HepG2 (cell line): ENCODE data around the gene ZBTB47. TPM values are rescaled to one million over a fixed set of nuclear protein-coding genes. Genes with fewer than 3 reads are reported as not detected.

Experiments
- ATAC-seq: fragments of 200-7000 bp; cut with Tn5 transposase; 3 replicates; pipeline ENCODE4 v1.9.1; 2020; ENCODE audit warnings: mild to moderate bottlenecking, moderate library complexity
- BruUV-seq: library from RNA; stranded (reverse); fragments of 400-500 nt; replicated peaks from 2 replicates; lab custom pipeline; 2021; lab: Mats Ljungman, UMichigan
- CTCF ChIA-PET: fragments of 300-600 bp; formaldehyde crosslinking; extraction: SDS; loops from one replicate; lab custom pipeline; 2021; ENCODE audit warnings: low total read pairs, inconsistent platforms, low intra/inter-chr PET ratio; lab: Yijun Ruan, JAX
- POLR2A ChIA-PET: fragments of 350-600 bp; sonication (Branson Sonifier 250); formaldehyde crosslinking; loops from one replicate; lab custom pipeline; 2020; ENCODE audit warnings: antibody characterized with exemption, inconsistent platforms; lab: Yijun Ruan, JAX
- DNase-seq: peaks from one replicate; pipeline ENCODE4 v3.0.0-alpha.2; 2015; ENCODE audit warnings: low spot score
- FAIRE-seq: peaks from 3 replicates; lab custom pipeline; 2011; peaks lifted over from hg19 to GRCh38; lab: Jason Lieb, UNC
- H2AFZ ChIP-seq: one replicate; pipeline ENCODE4 v1.6.1; 2011; ENCODE audit warnings: low read length, inconsistent platforms
- H3K27ac ChIP-seq: fragments of 300-600 bp; 3 replicates; pipeline ENCODE4 v1.8.0; 2011; ENCODE audit warnings: mixed run types, mild to moderate bottlenecking, mixed read lengths, low read length, inconsistent platforms; ENCODE audit not compliant: insufficient read depth; ENCODE audit errors: extremely low read length
- H3K27me3 ChIP-seq, 2 experiments: fragments of 200-600 bp in 1 of 2; 2 replicates in 1 of 2; 3 replicates in 1 of 2; pipeline versions ENCODE4 v1.6.0 to v1.8.0; 2011; ENCODE audit warnings: low read length in 2 of 2, mild to moderate bottlenecking in 2 of 2, moderate library complexity in 2 of 2, inconsistent platforms in 1 of 2; ENCODE audit not compliant: insufficient read depth in 2 of 2, control insufficient read depth in 1 of 2
- H3K36me3 ChIP-seq, 2 experiments: fragments of 200-600 bp in 1 of 2; replicated peaks in 1 of 2; 2 replicates in 1 of 2; 3 replicates in 1 of 2; pipeline versions ENCODE4 v1.5.1 to v1.8.0; 2011; ENCODE audit warnings: low read length in 2 of 2, inconsistent platforms in 1 of 2; ENCODE audit not compliant: insufficient read depth in 2 of 2, control insufficient read depth in 1 of 2
- H3K4me1 ChIP-seq: 2 replicates; pipeline ENCODE4 v1.5.1; 2012; ENCODE audit warnings: low read length, inconsistent platforms; ENCODE audit not compliant: insufficient read depth
- H3K4me2 ChIP-seq: 2 replicates; pipeline ENCODE4 v1.6.0; 2011; ENCODE audit warnings: low read depth, low read length, inconsistent platforms
- H3K4me3 ChIP-seq, 3 experiments: fragments of 200-600 bp in 1 of 3; sonication (generic), shearing (Covaris generic) in 1 of 3; replicated peaks in 1 of 3; 2 replicates each; pipeline ENCODE4 v1.5.1; 2011 to 2016; ENCODE audit warnings: low read length in 3 of 3, inconsistent platforms in 2 of 3, low read depth in 2 of 3, mild to moderate bottlenecking in 2 of 3, control low read depth in 1 of 3, mixed read lengths in 1 of 3; ENCODE audit not compliant: insufficient read depth in 1 of 3
- H3K79me2 ChIP-seq: one replicate; pipeline ENCODE4 v1.6.1; 2011; ENCODE audit warnings: low read length, inconsistent platforms; ENCODE audit not compliant: insufficient read depth
- H3K9ac ChIP-seq: 2 replicates; pipeline ENCODE4 v1.6.0; 2011; ENCODE audit warnings: mild to moderate bottlenecking, low read depth, low read length, inconsistent platforms; ENCODE audit not compliant: insufficient read depth
- H3K9me3 ChIP-seq: 2 replicates; pipeline ENCODE4 v1.5.1; 2012; ENCODE audit warnings: mild to moderate bottlenecking, low read length
- H4K20me1 ChIP-seq: 2 replicates; pipeline ENCODE4 v1.6.0; 2011; ENCODE audit warnings: inconsistent platforms, mild to moderate bottlenecking, low read length, moderate library complexity; ENCODE audit not compliant: insufficient read depth
- ARID3A ChIP-seq: IDR thresholded peaks from 2 replicates; pipeline ENCODE4 v1.6.1; 2012; ENCODE audit warnings: low read depth, low read length, improper control_type of control experiment
- FOXA1 ChIP-seq, 2 experiments: fragments of 450-650 bp in 1 of 2; sonication (generic) in 1 of 2; formaldehyde crosslinking in 1 of 2; IDR thresholded peaks; 2 replicates each; pipeline versions ENCODE4 v1.4.0 to v1.6.1; 2016 to 2020; ENCODE audit warnings: missing genetic modification reagents in 1 of 2
- FOXK2 ChIP-seq: fragments of 450-650 bp; IDR thresholded peaks from 2 replicates; pipeline ENCODE4 v1.6.1; 2016
- JUND ChIP-seq: sonication (generic); formaldehyde crosslinking; IDR thresholded peaks from 2 replicates; pipeline ENCODE4 v1.8.0; 2022; ENCODE audit warnings: mild to moderate bottlenecking, missing genetic modification reagents
- ONECUT2 ChIP-seq: sonication (generic); formaldehyde crosslinking; IDR thresholded peaks from 2 replicates; pipeline ENCODE4 v1.4.0; 2020; ENCODE audit warnings: missing genetic modification reagents
- SMAD3 ChIP-seq: sonication (generic); formaldehyde crosslinking; IDR thresholded peaks from 2 replicates; pipeline ENCODE4 v1.4.0; 2020; ENCODE audit warnings: missing genetic modification reagents
- SNAPC2 ChIP-seq: sonication (generic); formaldehyde crosslinking; IDR thresholded peaks from 2 replicates; pipeline ENCODE4 v1.8.1; 2022; ENCODE audit warnings: mild to moderate bottlenecking, missing genetic modification reagents
- ZNF576 ChIP-seq: sonication (generic); formaldehyde crosslinking; IDR thresholded peaks from 2 replicates; pipeline ENCODE4 v1.4.0; 2020; ENCODE audit warnings: mild to moderate bottlenecking, missing genetic modification reagents
- ZNF784 ChIP-seq: sonication (generic); formaldehyde crosslinking; IDR thresholded peaks from 2 replicates; pipeline ENCODE4 v1.5.1; 2020; ENCODE audit warnings: missing genetic modification reagents, mild to moderate bottlenecking, borderline replicate concordance
- ZSCAN25 ChIP-seq: sonication (generic); formaldehyde crosslinking; IDR thresholded peaks from 2 replicates; pipeline ENCODE4 v1.8.0; 2022; ENCODE audit warnings: mild to moderate bottlenecking, missing genetic modification reagents
- WGBS: methylation state at CpG from one replicate; pipeline ENCODE4 v1.1.6; 2017; ENCODE audit warnings: low lambda C conversion rate; 5-methylcytosine and 5-hydroxymethylcytosine counted together
- in situ Hi-C: cut with HindIII; loops from 2 replicates; pipeline ENCODE4 v1.10.0; 2017; ENCODE audit warnings: low pct_unique_long_range_greater_than_20kb; ENCODE audit not compliant: extremely low pct_ligation_motif_present
- intact Hi-C: fragments of 100-400 bp; cut with micrococcal nuclease; formaldehyde crosslinking; loops from one replicate; pipeline ENCODE4 v1.10.0; 2022; ENCODE audit not compliant: unreplicated experiment
- polyA plus RNA-seq, 8 experiments: library from polyadenylated mRNA; depleted of rRNA in 3 of 8; stranded (reverse) in 7 of 8; unstranded in 1 of 8; fragments of >200 nt; fragmentation: Illumina TruSeq in 4 of 8; extraction: Trizol in 4 of 8; gene quantifications; 2 replicates each; pipeline versions ENCODE4 v1.2.1 to v1.2.3, GENCODE V29; 2011 to 2016; ENCODE audit warnings: low read depth in 4 of 8, missing spikeins in 1 of 8, mixed read lengths in 1 of 8; ENCODE audit not compliant: insufficient read depth in 1 of 8
- total RNA-seq, 5 experiments: library from RNA; depleted of rRNA; stranded (reverse); fragments of >200 nt; fragmentation: Illumina TruSeq; extraction: Trizol; gene quantifications; 2 replicates each; pipeline ENCODE4 v1.2.3, GENCODE V29; 2016; ENCODE audit warnings: low read depth in 1 of 5

Gene ZBTB47
- total and polyA plus RNA-seq, 2 of the 13 experiments (the other 11 are each of a cell fraction or from before 2014, with no cell fraction given): 1.5 to 3.1 TPM

- FAIRE-seq (peak; percentile 61), ATAC-seq (peak; percentile 72), DNase-seq (no peak)
- Histone ChIP-seq H3K27ac (peak overlapping the region; percentile 34), H3K4me3 (no peak overlapping the region), H3K4me1 (peaks cover 12% of the 10 kb centered on the region), H3K36me3 (peaks cover 1 to 35% of the 10 kb centered on the region in 2 experiments; a peak in 4 of 5 replicates), H4K20me1 (peaks cover 38% of the 10 kb centered on the region), H3K9me3 (no peaks in the 10 kb centered on the region), H3K9ac (no peak overlapping the region), H3K79me2 (peaks cover 85% of the 10 kb centered on the region), H3K27me3 (no peaks in the 10 kb centered on the region), H2AFZ (no peak overlapping the region), H3K4me2 (no peak overlapping the region)
- in situ Hi-C loops: no loop called here
- intact Hi-C loops: loop anchor here (1.0 kb wide), 1 partner anchor 41 kb away; no protein-coding TSS in a partner anchor
- ChIA-PET POLR2A (interaction anchor here (0.9 to 2.0 kb wide), 3 partner anchors 13 to 40 kb away, joined by 4 to 9 read pairs (median 6); partner anchors contain the start of genes NKTR, SS18L2 and ZBTB47), CTCF (no interaction called here)
- WGBS: 88% methylated on average over 2 of the region's 2 CpGs
- TF ChIP-seq ARID3A (peak; percentile 82), ZSCAN25 (CRISPR knock-in tag) (no peak)
- BruUV-seq: TSS peak; percentile 4
Measured at GRCh38 chr3:42613462-42613861, 40.0 kb upstream of the ZBTB47 start.

- Histone ChIP-seq H3K79me2 (no peaks in the 10 kb centered on the region), H3K9ac (no peak overlapping the region), H3K4me3 (no peak overlapping the region), H2AFZ (no peak overlapping the region), H3K27me3 (no peaks in the 10 kb centered on the region), H3K9me3 (no peaks in the 10 kb centered on the region), H3K4me2 (no peak overlapping the region), H3K4me1 (no peaks in the 10 kb centered on the region), H3K36me3 (peaks cover 20 to 58% of the 10 kb centered on the region in 2 experiments), H4K20me1 (no peaks in the 10 kb centered on the region), H3K27ac (no peak overlapping the region)
- no peak for FAIRE-seq
- intact Hi-C loops (no loop called here), in situ Hi-C loops (no loop called here)
- WGBS: 93% methylated on average over 2 of the region's 2 CpGs
- CTCF ChIA-PET: no interaction called here
- POLR2A ChIA-PET: no interaction called here
- TF ChIP-seq SNAPC2: no peak
- TF ChIP-seq FOXA1 (IDR thresholded peaks at IDR 0.05): no peak
- TF ChIP-seq FOXA1 (CRISPR knock-in tag; IDR thresholded peaks at IDR 0.05): no peak
- TF ChIP-seq FOXK2: no peak
- no peak for TF ChIP-seq ONECUT2
- TF ChIP-seq SMAD3 (CRISPR knock-in tag): no peak
- TF ChIP-seq ZNF576 (CRISPR knock-in tag): no peak
- TF ChIP-seq ZNF784 (CRISPR knock-in tag): no peak
- TF ChIP-seq JUND (CRISPR knock-in tag): no peak
- ATAC-seq: no peak
- BruUV-seq: no TSS peak
- DNase-seq: no peak
Measured at GRCh38 chr3:42631620-42632019, 21.9 kb upstream of the ZBTB47 start.
